ENCODE measurements around the gene HSPA4.

DNA sequence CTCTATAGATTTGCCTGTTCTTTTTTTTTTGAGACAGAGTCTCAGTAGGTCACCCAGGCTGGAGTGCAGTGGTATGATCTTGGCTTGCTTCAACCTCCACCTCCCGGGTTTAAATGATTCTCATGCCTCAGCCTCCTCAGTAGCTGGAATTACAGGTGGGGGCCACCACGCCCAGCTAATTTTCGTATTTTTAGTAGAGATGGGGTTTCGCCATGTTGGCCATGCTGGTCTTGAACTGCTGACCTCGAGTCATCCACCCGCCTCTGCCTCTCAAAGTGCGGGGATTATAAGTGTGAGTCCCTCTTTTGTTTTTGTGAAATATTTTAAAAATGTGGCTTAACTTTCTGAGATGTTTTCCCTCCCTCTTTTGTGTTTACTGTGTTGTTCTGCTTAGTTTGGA is 29.2 kb downstream of the HSPA4 start:
- TF ChIP-seq, protein P1, sequence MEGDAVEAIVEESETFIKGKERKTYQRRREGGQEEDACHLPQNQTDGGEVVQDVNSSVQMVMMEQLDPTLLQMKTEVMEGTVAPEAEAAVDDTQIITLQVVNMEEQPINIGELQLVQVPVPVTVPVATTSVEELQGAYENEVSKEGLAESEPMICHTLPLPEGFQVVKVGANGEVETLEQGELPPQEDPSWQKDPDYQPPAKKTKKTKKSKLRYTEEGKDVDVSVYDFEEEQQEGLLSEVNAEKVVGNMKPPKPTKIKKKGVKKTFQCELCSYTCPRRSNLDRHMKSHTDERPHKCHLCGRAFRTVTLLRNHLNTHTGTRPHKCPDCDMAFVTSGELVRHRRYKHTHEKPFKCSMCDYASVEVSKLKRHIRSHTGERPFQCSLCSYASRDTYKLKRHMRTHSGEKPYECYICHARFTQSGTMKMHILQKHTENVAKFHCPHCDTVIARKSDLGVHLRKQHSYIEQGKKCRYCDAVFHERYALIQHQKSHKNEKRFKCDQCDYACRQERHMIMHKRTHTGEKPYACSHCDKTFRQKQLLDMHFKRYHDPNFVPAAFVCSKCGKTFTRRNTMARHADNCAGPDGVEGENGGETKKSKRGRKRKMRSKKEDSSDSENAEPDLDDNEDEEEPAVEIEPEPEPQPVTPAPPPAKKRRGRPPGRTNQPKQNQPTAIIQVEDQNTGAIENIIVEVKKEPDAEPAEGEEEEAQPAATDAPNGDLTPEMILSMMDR (IDR thresholded peaks at IDR 0.05), result no peak
- no peak for TF ChIP-seq POLR2A (IDR thresholded peaks at IDR 0.05)

Measured in adrenal gland (tissue), 5 donors.